ENCODE data around the gene NKAIN4.

NKAIN4 gene

GRCh38 chr20:63254232-63254605 is at the start of gene NKAIN4:
Gene NKAIN4 (minus strand): TSS chr20:63254463. CDS start chr20:63254450, 13 bp downstream.
- no peak within 1 kb of the TSS for H3K4me3 ChIP-seq (ENCODE audit: low read length)
- no peak for TF ChIP-seq ZNF274 (IDR thresholded peaks at IDR 0.05; ENCODE audit: low read depth, low read length)

DNA sequence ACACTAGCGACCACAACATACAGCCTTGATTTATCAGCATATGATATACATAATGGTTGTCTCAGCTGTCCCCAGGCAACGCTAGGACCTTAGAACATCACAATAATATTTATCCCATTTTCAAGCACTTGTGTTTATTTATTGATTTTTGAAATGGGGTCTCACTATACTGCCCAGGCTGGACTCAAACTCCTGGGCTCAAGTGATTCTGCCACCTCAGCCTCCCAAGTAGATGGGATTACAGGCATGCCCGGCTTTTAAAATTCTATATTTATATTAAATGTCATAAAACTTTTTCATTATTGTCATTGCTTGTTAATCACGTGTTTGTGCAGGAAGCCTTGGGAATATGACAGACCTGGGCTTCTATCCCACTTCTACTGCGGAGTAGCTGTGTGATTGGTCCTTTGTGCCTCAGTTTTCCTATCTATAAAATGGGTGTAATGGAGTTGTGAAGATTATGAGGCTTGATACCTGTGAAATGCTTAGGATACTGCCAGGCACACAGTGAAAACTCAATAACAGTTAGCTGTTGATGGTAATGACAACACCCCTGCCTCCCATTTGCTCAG is 48.9 kb upstream of the NKAIN4 start:
- TF ChIP-seq ZNF274 (IDR thresholded peaks at IDR 0.05; ENCODE audit: low read depth, low read length) = no peak

DNA sequence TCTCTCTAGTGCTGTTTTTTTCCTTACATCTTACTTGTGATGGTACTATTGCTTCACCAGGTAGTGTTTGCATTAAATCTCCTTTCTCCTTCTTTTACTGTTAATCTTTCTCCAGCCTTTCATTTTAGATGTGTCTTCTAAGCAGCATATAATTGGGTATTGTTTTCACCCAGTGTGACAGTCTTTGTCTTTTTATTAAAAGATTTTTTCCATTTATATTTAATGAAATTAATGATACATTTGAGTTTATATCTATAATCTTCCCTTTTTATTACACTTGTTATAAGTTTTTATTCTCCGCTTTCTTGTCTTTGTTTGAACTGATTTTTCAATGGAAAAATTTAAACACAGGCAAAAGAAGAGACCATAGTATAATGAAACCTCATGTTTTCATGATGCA is 47.4 kb upstream of the NKAIN4 start:
- TF ChIP-seq ZNF274 (IDR thresholded peaks at IDR 0.05; ENCODE audit: low read depth, low read length) = no peak
- H3K4me3 ChIP-seq (ENCODE audit: low read length) = no peak overlapping the region

More for the DNA sequence above, 48.9 kb upstream of the NKAIN4 start:
- no peak overlapping the region for H3K4me3 ChIP-seq (ENCODE audit: low read length)

DNA sequence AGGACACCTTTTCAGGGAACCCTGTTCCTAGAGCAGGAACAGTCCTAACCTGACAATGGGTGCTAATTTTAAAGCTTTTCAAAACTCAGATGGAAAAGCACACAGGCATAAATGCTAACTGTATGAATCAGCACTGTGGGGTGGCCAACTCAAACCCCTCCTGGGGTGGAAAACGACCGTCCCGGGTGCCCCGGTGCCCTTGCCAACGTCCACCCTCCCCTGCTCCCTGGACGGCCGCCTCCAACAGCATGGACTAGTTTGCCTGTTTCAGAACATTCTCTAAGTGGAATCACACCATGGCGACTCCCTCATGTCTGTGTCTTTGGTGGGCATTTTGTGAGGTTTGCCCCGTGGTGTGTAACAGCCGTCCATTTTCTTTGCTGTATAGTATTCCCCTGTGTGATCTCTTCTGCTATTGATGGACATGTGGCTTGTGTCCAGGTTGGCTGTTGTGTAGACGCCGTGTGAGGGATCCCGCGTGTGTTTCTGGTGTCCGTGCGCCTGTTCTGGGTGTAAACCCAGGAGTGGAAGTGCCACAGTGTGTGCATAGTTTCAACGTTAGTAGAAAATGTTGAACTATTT is 44.6 kb upstream of the NKAIN4 start:
- H3K4me3 ChIP-seq (ENCODE audit: low read length) = no peak overlapping the region
- TF ChIP-seq ZNF274 (IDR thresholded peaks at IDR 0.05; ENCODE audit: low read depth, low read length) = no peak

DNA sequence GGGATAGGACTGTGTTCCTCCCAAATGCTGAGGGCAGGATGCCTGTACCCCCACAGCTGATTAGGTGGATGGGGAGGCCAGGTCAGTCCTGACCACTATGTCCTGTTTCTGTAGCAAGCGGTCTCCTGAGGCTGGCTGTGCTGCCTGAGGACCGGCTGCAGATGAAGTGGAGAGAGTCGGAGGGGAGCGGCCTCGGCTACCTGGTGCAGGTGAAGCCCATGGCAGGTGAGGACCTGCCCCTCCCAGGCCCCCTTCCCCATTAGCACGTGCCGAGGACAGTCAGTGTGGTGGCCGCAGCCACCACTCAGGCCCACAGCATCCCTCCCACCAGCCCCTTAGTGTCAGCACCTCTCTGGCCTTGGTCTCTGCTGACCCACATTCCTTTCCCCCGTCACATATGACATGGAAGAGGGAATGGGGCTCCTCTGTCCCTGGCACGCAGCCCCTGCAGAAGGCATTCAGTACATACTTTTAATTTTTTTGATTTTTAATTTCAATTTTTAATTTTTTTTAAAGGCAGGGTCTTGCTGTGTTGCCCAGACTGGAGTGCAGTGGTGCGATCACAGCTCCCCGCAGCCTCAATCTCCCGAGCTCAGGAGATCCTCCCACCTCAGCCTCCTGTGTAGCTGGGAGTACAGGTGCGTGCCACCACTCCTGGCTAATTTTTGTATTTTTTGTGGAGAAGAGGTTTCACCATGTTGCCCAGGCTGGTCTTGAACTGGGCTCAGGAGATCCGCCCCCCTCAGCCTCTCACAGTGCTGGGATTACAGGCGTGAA is 43.7 kb upstream of the NKAIN4 start:
- no peak for TF ChIP-seq ZNF274 (IDR thresholded peaks at IDR 0.05; ENCODE audit: low read depth, low read length)
- no peak overlapping the region for H3K4me3 ChIP-seq (ENCODE audit: low read length)

- TF ChIP-seq ZNF274 (IDR thresholded peaks at IDR 0.05; ENCODE audit: low read depth, low read length) = no peak
Observed at GRCh38 chr20:63297371-63297781, 43.1 kb upstream of the NKAIN4 start.

DNA sequence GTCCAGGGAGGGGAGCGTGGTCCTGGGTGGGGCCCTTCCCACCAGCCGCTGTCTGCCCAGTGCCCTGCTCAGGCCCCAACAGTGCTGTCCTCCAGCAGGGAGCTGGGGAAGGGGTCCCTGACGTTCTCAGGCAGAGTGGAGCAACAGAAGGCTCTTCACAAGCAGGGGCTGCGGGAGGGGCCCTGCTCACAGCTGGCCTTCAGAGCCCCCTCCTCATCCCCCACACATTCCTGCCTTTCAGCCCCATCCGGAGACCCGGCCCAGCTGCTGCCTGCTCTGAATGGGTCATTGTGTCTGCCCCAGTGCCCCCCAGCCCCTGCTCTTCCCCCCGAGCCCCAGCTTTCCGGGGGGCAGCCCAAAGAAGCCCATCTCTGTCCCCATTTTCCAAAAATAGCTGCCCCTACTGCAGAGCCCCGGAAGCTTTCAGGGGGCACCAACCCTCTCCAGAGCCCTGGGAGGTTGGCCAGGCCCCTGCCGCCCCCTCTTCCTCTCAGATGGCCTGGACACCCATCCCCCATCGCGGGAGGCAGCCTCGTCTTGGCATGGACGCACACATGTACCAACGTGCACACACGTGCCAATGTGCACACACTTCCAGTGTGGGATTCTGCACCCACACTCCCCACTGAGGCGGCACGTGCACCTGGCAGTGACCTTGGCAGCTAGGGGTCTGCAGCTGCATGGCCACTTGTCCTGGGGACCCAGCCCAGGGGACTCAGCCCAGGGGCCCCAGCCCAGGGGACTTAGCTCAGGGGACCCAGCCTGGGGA is 42.5 kb upstream of the NKAIN4 start:
- H3K4me3 ChIP-seq (ENCODE audit: low read length) = no peak overlapping the region
- no peak for TF ChIP-seq ZNF274 (IDR thresholded peaks at IDR 0.05; ENCODE audit: low read depth, low read length)

More at GRCh38 chr20:63297371-63297781, 43.1 kb upstream of the NKAIN4 start:
- no peak overlapping the region for H3K4me3 ChIP-seq (ENCODE audit: low read length)

DNA sequence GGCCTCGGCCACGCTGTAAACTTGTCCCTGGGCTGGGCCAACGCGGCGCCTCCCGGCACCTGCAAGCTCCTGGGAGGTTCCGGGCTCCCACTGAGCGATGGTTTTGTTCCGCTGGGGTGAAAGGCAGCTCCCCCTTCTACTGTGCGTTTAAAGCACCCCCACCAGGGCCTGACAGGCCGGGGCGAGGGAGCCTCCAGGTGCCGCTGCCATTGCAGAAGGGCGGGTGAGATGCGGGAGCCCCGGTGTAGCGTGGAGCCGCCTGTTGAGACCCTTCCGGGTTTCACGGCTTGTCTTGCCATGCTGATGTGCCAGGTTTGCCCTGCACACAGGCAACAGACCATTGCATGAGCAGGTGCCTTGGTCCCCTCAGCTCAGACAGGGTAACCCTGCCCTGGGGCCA is 41.6 kb upstream of the NKAIN4 start:
- no peak overlapping the region for H3K4me3 ChIP-seq (ENCODE audit: low read length)
- no peak for TF ChIP-seq ZNF274 (IDR thresholded peaks at IDR 0.05; ENCODE audit: low read depth, low read length)

DNA sequence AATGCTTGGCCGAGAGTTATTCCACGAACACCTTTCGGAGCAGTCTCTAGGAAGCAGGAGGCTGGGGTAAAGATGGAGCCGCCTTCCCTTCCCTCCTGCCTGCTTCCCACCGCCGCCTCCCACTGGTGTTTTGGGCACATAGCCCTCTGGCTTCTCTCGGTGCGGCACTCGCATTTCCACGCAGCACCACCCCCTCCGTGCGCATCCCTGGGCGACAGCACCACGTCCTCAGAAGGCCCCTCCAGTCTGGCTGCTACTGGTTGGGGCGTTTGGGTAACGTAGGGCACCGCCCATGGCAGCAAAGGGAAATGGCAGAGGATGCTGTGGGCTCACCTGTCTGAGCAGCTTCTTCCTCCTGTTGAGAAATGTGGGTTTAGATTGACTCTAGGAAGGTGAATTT is 41.2 kb upstream of the NKAIN4 start:
- H3K4me3 ChIP-seq (ENCODE audit: low read length) = no peak overlapping the region
- TF ChIP-seq ZNF274 (IDR thresholded peaks at IDR 0.05; ENCODE audit: low read depth, low read length) = no peak

DNA sequence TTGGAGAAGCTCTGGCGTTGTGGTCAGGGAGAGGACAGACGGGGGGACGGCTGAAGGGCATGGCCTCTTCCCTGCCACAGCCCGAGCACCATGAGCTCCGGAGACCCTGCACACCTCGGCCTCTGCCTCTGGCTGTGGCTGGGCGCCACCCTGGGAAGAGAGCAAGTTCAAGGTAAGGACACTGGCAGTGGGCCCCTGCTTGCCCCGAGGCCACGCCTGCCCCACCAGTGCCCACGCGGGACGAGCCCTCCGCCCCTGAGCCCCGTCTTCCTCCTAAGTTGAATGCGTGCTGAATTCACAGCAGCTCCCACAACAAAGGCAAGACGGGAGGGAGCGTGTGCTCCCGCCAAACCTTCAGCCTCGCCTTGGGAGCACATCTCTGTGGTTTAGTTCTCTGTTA is 40.8 kb upstream of the NKAIN4 start:
- no peak overlapping the region for H3K4me3 ChIP-seq (ENCODE audit: low read length)

DNA sequence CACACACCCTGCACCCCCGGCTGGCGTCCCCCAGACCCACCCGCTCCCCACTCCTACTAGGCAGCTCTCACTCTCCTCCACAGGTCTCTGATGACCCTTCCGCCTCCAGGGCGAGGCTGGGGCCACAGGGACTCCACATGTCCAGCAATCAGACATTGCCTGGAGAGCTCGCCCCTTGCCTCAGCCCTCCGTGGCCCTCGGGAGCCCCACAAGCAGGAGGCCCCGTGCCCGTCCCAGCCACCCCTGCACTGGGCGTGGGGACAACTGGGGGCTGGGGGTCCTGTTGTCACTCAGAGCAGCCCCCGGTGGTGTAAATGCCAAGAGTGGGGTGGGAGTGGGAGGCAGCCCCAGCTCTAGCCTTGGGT is 40.3 kb upstream of the NKAIN4 start:
- no peak for TF ChIP-seq ZNF274 (IDR thresholded peaks at IDR 0.05; ENCODE audit: low read depth, low read length)
- no peak overlapping the region for H3K4me3 ChIP-seq (ENCODE audit: low read length)

More for the DNA sequence above, 40.8 kb upstream of the NKAIN4 start:
- TF ChIP-seq ZNF274 (IDR thresholded peaks at IDR 0.05; ENCODE audit: low read depth, low read length) = no peak

DNA sequence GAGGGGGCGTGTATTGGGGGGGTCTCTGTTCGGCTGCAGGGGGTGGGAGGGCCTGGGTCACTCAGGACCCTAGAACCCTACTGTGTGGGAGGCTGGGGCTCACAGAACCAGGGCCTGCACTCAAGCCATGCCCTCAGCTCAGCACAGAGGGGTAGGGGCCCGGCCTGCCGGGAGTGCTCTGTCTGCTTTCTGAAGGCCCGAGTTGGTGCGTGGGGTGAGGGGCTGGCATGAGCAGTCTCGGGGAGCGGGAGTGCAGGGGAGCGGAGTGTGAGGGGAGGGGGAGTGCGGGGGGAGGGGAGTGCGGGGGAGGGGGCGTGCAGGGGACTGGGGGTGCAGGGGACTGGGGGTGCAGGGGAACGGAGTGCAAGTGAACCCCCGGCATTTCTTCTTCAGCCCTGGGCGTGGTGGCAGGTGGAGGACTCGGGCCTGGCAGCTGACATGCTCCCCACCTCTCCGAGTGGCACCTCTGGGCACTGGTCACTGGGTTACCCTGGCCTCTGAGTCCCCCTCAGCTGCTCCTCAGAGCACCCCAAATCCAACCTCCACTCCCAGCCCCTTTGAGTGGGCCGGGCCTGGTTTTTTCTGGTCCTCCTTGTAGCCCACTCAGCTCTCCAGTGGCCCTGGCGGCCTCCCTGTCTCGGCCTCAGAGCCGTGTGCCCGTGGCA is 39.7 kb upstream of the NKAIN4 start:
- TF ChIP-seq ZNF274 (IDR thresholded peaks at IDR 0.05; ENCODE audit: low read depth, low read length) = no peak
- H3K4me3 ChIP-seq (ENCODE audit: low read length) = no peak overlapping the region

- no peak overlapping the region for H3K4me3 ChIP-seq (ENCODE audit: low read length)
- TF ChIP-seq ZNF274 (IDR thresholded peaks at IDR 0.05; ENCODE audit: low read depth, low read length) = no peak
Observed at GRCh38 chr20:63293456-63293855, 39.2 kb upstream of the NKAIN4 start.

DNA sequence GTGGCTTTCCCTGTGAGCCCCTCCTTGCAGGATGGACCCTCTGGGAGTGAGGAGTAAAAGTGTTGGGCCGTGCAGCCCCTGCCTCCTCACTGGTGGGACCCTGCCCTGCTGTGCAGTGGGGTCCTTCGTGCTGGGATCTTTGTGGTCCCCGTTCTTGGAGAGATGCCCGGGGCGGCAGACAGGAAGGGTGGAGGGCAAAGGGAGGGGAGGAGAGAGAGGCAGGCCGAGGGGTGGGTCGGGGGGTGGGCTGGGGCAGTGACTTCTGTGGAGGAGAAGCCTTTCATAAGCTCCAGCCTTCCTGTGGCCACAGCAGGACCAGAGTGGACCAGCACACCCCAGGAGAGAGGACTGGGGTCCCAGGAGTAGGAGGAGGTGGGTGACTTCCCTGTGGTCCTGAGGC is 38.6 kb upstream of the NKAIN4 start, which contains the start of gene COL20A1:
COL20A1 (plus strand) TSS at position 283 of the 400 bp plus-strand sequence. CDS start 1,922 bp downstream, outside the sequence.
- H3K4me3 ChIP-seq (ENCODE audit: low read length) = no peak within 1 kb of the TSS
- TF ChIP-seq ZNF274 (IDR thresholded peaks at IDR 0.05; ENCODE audit: low read depth, low read length) = no peak

All from GM08714 (cell line).